GM18498 (cell line): ENCODE data around the gene VASH2.
"Not testable (repeated sequence)": the region's sequence is repeated elsewhere in the genome, so short reads cannot be mapped to it uniquely, and the experiment has no call there.

Experiments used
- ATAC-seq: cut with Tn5 transposase; IDR thresholded peaks from one replicate; pipeline ENCODE4 v1.9.1; 2021; ENCODE audit warnings: mild to moderate bottlenecking, moderate library complexity; ENCODE audit not compliant: unreplicated experiment

Gene VASH2

GRCh38 chr1:212977781-212978645 lies 27.7 kb downstream of the VASH2 start:
- ATAC-seq = no peak

GRCh38 chr1:212979340-212980122 lies 29.2 kb downstream of the VASH2 start:
- ATAC-seq = peak; percentile 71

- no peak for ATAC-seq
These were observed 29.9 kb downstream of the VASH2 start for GRCh38 chr1:212980123-212980785.

- no peak for ATAC-seq
These were observed 30.7 kb downstream of the VASH2 start for GRCh38 chr1:212981025-212981495.

- peak; percentile 66 for ATAC-seq
These were observed 31.4 kb downstream of the VASH2 start for GRCh38 chr1:212981571-212982328.

GRCh38 chr1:212982430-212983152 lies 32.2 kb downstream of the VASH2 start:
- ATAC-seq = no peak

- ATAC-seq = no peak
These were observed 33.1 kb downstream of the VASH2 start for GRCh38 chr1:212983482-212983881.

GRCh38 chr1:212984522-212985291 lies 34.4 kb downstream of the VASH2 start:
- ATAC-seq = no peak

- no peak for ATAC-seq
These were observed 36.2 kb downstream of the VASH2 start for GRCh38 chr1:212986551-212986950.

GRCh38 chr1:212987702-212988322 lies 37.5 kb downstream of the VASH2 start:
- ATAC-seq = no peak

- ATAC-seq = no peak
These were observed 39.9 kb downstream of the VASH2 start for GRCh38 chr1:212990276-212990675.

GRCh38 chr1:212993960-212994359 lies 43.6 kb downstream of the VASH2 start:
- ATAC-seq = not testable (repeated sequence)

- ATAC-seq = no peak
These were observed 44.6 kb downstream of the VASH2 start for GRCh38 chr1:212994926-212995325.

GRCh38 chr1:213003256-213003655 lies 52.9 kb downstream of the VASH2 start:
- ATAC-seq = no peak

GRCh38 chr1:213008564-213008963 lies 58.2 kb downstream of the VASH2 start:
- ATAC-seq = peak; percentile 94

- no peak for ATAC-seq
These were observed 64.3 kb downstream of the VASH2 start for GRCh38 chr1:213014642-213015041.

- peak; percentile 93 for ATAC-seq
These were observed 65.0 kb downstream of the VASH2 start, which contains the start of gene ANGEL2 for GRCh38 chr1:213015099-213016050. Gene ANGEL2, minus strand, starts transcription at chr1:213015867. Its CDS starts 196 bp downstream, at chr1:213015671.
